GM23338 (cell line): Measurements from ENCODE around the gene LSM3. TPM values are rescaled to one million over a fixed set of nuclear protein-coding genes. Genes with fewer than 3 reads are reported as not detected.

Experiments used
- ATAC-seq: fragments of 200-7000 bp; cut with Tn5 transposase; 3 replicates; pipeline ENCODE4 v1.9.1; 2020
- DNase-seq: peaks from one replicate; pipeline ENCODE4 v3.0.0-alpha.2; 2015; ENCODE audit warnings: low spot score
- H2AFZ ChIP-seq: fragments of 200-600 bp; sonication (generic); 2 replicates; pipeline ENCODE4 v1.8.0; 2016; ENCODE audit warnings: antibody characterized with exemption, mild to moderate bottlenecking, moderate library complexity
- H3F3A ChIP-seq: fragments of 200-600 bp; sonication (generic); replicated peaks from 2 replicates; pipeline ENCODE4 v1.8.0; 2017; ENCODE audit warnings: antibody characterized with exemption, mixed run types, low read depth
- H3K27ac ChIP-seq: fragments of 200-600 bp; sonication (generic); 2 replicates; pipeline ENCODE4 v1.6.1; 2016; ENCODE audit warnings: low read depth
- H3K27me3 ChIP-seq: fragments of 200-600 bp; sonication (generic); 2 replicates; pipeline ENCODE4 v1.8.0; 2016; ENCODE audit warnings: mild to moderate bottlenecking, mixed run types, moderate library complexity; ENCODE audit not compliant: insufficient read depth
- H3K36me3 ChIP-seq: fragments of 200-600 bp; sonication (generic); 2 replicates; pipeline ENCODE4 v1.8.0; 2016; ENCODE audit warnings: mild to moderate bottlenecking; ENCODE audit not compliant: insufficient read depth
- H3K4me1 ChIP-seq: fragments of 200-600 bp; sonication (generic); 2 replicates; pipeline ENCODE4 v1.8.0; 2016; ENCODE audit warnings: mild to moderate bottlenecking, moderate library complexity; ENCODE audit not compliant: insufficient read depth
- H3K4me2 ChIP-seq: fragments of 200-600 bp; sonication (generic); 2 replicates; pipeline ENCODE4 v1.7.1; 2017; ENCODE audit warnings: mixed run types
- H3K4me3 ChIP-seq: fragments of 200-600 bp; sonication (generic); 2 replicates; pipeline ENCODE4 v1.6.1; 2016; ENCODE audit warnings: mixed run types
- H3K79me2 ChIP-seq: fragments of 200-600 bp; sonication (generic); replicated peaks from 2 replicates; pipeline ENCODE4 v1.8.0; 2017; ENCODE audit warnings: mild to moderate bottlenecking; ENCODE audit not compliant: insufficient read depth
- H3K9me2 ChIP-seq: fragments of 200-600 bp; sonication (generic); 2 replicates; pipeline ENCODE4 v1.8.0; 2017; ENCODE audit not compliant: insufficient read depth
- H4K20me1 ChIP-seq: fragments of 200-600 bp; sonication (generic); replicated peaks from 2 replicates; pipeline ENCODE4 v1.8.0; 2017; ENCODE audit warnings: mild to moderate bottlenecking; ENCODE audit not compliant: insufficient read depth
- H3K27ac Mint-ChIP-seq: 2 replicates; pipeline ENCODE4 v1.8.0; 2020; ENCODE audit warnings: inconsistent platforms, mild to moderate bottlenecking, moderate library complexity, mixed read lengths
- H3K27me3 Mint-ChIP-seq: 3 replicates; pipeline ENCODE4 v1.8.0; 2022; ENCODE audit warnings: low read depth, mild to moderate bottlenecking, moderate library complexity, mixed read lengths, inconsistent platforms; ENCODE audit not compliant: insufficient read depth, poor library complexity
- H3K36me3 Mint-ChIP-seq: 3 replicates; pipeline ENCODE4 v1.8.0; 2021; ENCODE audit warnings: low read depth, mild to moderate bottlenecking, inconsistent platforms, moderate library complexity, mixed read lengths
- H3K4me1 Mint-ChIP-seq: 3 replicates; pipeline ENCODE4 v1.8.0; 2020; ENCODE audit warnings: mild to moderate bottlenecking, inconsistent platforms, mixed read lengths
- H3K4me3 Mint-ChIP-seq: 3 replicates; pipeline ENCODE4 v1.8.0; 2021; ENCODE audit warnings: moderate library complexity, mild to moderate bottlenecking, inconsistent platforms, mixed read lengths
- H3K9me3 Mint-ChIP-seq: 3 replicates; pipeline ENCODE4 v1.8.0; 2020; ENCODE audit warnings: moderate library complexity, mild to moderate bottlenecking, inconsistent platforms, mixed read lengths
- CREB1 ChIP-seq: fragments of 250-450 bp; sonication (Bioruptor Pico); IDR thresholded peaks from 2 replicates; pipeline ENCODE4 v1.5.0; 2020; ENCODE audit warnings: low read depth, mild to moderate bottlenecking, moderate library complexity
- EZH2 ChIP-seq: fragments of 200-600 bp; sonication (generic); IDR thresholded peaks from one replicate; pipeline ENCODE4 v1.8.0; 2017; ENCODE audit warnings: antibody characterized with exemption, mild to moderate bottlenecking, low read depth; ENCODE audit not compliant: unreplicated experiment
- EZH2phosphoT487 ChIP-seq: fragments of 200-600 bp; sonication (generic); IDR thresholded peaks from one replicate; pipeline ENCODE4 v1.8.1; 2018; ENCODE audit warnings: antibody characterized with exemption; ENCODE audit not compliant: unreplicated experiment
- JUNB ChIP-seq: IDR thresholded peaks from one replicate; pipeline ENCODE4 v1.6.1; 2016; ENCODE audit warnings: antibody characterized with exemption; ENCODE audit not compliant: unreplicated experiment
- NANOG ChIP-seq: IDR thresholded peaks from 2 replicates; pipeline ENCODE4 v1.6.1; 2016; ENCODE audit warnings: antibody characterized with exemption, borderline replicate concordance
- STAT1 ChIP-seq: IDR thresholded peaks from one replicate; pipeline ENCODE4 v1.6.1; 2016; ENCODE audit warnings: antibody characterized with exemption; ENCODE audit not compliant: unreplicated experiment
- ZNF114 ChIP-seq: fragments of 250-450 bp; sonication (Bioruptor Pico); IDR thresholded peaks from 2 replicates; pipeline ENCODE4 v1.5.0; 2020; ENCODE audit warnings: mild to moderate bottlenecking, moderate library complexity
- ZNF331 ChIP-seq: fragments of 250-450 bp; sonication (Bioruptor Pico); IDR thresholded peaks from 2 replicates; pipeline ENCODE4 v1.5.0; 2020; ENCODE audit warnings: low read depth, mild to moderate bottlenecking, moderate library complexity
- polyA plus RNA-seq: library from polyadenylated mRNA; unstranded; fragments of >200 nt; fragmentation: Nextera tagmentation; extraction: Ambion mirVana; gene quantifications from 2 replicates; pipeline ENCODE4 v1.2.1, GENCODE V29; 2016
- total RNA-seq: library from RNA; depleted of rRNA; stranded (reverse); fragments of >200 nt; shearing (Covaris generic); gene quantifications from 2 replicates; pipeline ENCODE4 v1.2.3, GENCODE V29; 2014
- TF ChIP-seq, protein P1 (sequence below), 2 experiments: fragments of 200-600 bp in 1 of 2; sonication (generic) in 1 of 2; conservative IDR thresholded peaks; 2 replicates each; pipeline versions ENCODE4 v1.5.1 to v1.6.1; 2016 to 2017; ENCODE audit warnings: antibody characterized with exemption in 2 of 2, low read depth in 2 of 2, mild to moderate bottlenecking in 2 of 2, moderate library complexity in 1 of 2
- TF ChIP-seq, protein P2 (sequence below): fragments of 250-450 bp; sonication (Bioruptor Pico); IDR thresholded peaks from 2 replicates; pipeline ENCODE4 v1.5.0; 2020; ENCODE audit warnings: mild to moderate bottlenecking, moderate library complexity
- TF ChIP-seq, protein P3 (sequence below): IDR thresholded peaks from one replicate; pipeline ENCODE4 v1.6.1; 2018; ENCODE audit warnings: antibody characterized with exemption; ENCODE audit not compliant: unreplicated experiment

Gene LSM3
- total and polyA plus RNA-seq, 2 experiments from 2014 or later: 20.1 to 71.5 TPM

DNA sequence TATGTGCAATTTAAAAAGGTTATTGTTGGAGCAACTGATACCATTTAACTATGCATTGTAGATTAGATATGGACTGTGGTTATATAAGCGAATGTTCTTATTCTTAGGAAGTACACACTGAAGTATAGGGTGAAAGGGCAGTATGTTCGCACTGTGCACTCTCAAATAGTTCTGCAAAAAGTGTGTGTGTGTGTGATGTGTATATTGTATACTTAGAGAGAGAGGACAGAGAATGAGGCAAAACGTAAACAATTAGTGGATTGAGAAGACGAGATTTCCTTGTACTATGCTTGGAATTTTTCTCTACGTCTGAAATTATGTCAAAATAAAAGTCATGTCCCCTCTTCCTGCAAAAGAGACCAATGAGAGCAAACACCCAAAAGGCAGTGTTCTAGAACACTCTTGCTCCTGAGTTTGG is 30.4 kb downstream of the LSM3 start:
- H4K20me1 ChIP-seq: no peaks in the 10 kb centered on the region
- H3K79me2 ChIP-seq: no peaks in the 10 kb centered on the region
- Mint-ChIP-seq H3K4me1 (peaks cover 3% of the 10 kb centered on the region; the same call in 1 of the 3 replicates), H3K9me3 (no peaks in the 10 kb centered on the region), H3K27ac (no peak overlapping the region), H3K4me3 (no peak overlapping the region), H3K36me3 (no peaks in the 10 kb centered on the region), H3K27me3 (no peaks in the 10 kb centered on the region)
- H3K9me2 ChIP-seq: no peaks in the 10 kb centered on the region
- ATAC-seq (no peak), DNase-seq (no peak)
- no peak overlapping the region for H2AFZ ChIP-seq
- H3K27me3 ChIP-seq: no peaks in the 10 kb centered on the region
- no peak overlapping the region for H3K4me2 ChIP-seq
- H3F3A ChIP-seq: no peaks in the 10 kb centered on the region
- no peak overlapping the region for H3K27ac ChIP-seq
- TF ChIP-seq STAT1 (no peak), EZH2phosphoT487 (no peak), EZH2 (no peak), JUNB (no peak), ZNF331 (no peak), CREB1 (no peak), NANOG (no peak), ZNF114 (CRISPR knock-in tag) (no peak)
- TF ChIP-seq, protein P1, sequence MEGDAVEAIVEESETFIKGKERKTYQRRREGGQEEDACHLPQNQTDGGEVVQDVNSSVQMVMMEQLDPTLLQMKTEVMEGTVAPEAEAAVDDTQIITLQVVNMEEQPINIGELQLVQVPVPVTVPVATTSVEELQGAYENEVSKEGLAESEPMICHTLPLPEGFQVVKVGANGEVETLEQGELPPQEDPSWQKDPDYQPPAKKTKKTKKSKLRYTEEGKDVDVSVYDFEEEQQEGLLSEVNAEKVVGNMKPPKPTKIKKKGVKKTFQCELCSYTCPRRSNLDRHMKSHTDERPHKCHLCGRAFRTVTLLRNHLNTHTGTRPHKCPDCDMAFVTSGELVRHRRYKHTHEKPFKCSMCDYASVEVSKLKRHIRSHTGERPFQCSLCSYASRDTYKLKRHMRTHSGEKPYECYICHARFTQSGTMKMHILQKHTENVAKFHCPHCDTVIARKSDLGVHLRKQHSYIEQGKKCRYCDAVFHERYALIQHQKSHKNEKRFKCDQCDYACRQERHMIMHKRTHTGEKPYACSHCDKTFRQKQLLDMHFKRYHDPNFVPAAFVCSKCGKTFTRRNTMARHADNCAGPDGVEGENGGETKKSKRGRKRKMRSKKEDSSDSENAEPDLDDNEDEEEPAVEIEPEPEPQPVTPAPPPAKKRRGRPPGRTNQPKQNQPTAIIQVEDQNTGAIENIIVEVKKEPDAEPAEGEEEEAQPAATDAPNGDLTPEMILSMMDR (conservative IDR thresholded peaks at IDR 0.05; ENCODE audit: low read depth in 2 of 2): no peak
- TF ChIP-seq, protein P2, sequence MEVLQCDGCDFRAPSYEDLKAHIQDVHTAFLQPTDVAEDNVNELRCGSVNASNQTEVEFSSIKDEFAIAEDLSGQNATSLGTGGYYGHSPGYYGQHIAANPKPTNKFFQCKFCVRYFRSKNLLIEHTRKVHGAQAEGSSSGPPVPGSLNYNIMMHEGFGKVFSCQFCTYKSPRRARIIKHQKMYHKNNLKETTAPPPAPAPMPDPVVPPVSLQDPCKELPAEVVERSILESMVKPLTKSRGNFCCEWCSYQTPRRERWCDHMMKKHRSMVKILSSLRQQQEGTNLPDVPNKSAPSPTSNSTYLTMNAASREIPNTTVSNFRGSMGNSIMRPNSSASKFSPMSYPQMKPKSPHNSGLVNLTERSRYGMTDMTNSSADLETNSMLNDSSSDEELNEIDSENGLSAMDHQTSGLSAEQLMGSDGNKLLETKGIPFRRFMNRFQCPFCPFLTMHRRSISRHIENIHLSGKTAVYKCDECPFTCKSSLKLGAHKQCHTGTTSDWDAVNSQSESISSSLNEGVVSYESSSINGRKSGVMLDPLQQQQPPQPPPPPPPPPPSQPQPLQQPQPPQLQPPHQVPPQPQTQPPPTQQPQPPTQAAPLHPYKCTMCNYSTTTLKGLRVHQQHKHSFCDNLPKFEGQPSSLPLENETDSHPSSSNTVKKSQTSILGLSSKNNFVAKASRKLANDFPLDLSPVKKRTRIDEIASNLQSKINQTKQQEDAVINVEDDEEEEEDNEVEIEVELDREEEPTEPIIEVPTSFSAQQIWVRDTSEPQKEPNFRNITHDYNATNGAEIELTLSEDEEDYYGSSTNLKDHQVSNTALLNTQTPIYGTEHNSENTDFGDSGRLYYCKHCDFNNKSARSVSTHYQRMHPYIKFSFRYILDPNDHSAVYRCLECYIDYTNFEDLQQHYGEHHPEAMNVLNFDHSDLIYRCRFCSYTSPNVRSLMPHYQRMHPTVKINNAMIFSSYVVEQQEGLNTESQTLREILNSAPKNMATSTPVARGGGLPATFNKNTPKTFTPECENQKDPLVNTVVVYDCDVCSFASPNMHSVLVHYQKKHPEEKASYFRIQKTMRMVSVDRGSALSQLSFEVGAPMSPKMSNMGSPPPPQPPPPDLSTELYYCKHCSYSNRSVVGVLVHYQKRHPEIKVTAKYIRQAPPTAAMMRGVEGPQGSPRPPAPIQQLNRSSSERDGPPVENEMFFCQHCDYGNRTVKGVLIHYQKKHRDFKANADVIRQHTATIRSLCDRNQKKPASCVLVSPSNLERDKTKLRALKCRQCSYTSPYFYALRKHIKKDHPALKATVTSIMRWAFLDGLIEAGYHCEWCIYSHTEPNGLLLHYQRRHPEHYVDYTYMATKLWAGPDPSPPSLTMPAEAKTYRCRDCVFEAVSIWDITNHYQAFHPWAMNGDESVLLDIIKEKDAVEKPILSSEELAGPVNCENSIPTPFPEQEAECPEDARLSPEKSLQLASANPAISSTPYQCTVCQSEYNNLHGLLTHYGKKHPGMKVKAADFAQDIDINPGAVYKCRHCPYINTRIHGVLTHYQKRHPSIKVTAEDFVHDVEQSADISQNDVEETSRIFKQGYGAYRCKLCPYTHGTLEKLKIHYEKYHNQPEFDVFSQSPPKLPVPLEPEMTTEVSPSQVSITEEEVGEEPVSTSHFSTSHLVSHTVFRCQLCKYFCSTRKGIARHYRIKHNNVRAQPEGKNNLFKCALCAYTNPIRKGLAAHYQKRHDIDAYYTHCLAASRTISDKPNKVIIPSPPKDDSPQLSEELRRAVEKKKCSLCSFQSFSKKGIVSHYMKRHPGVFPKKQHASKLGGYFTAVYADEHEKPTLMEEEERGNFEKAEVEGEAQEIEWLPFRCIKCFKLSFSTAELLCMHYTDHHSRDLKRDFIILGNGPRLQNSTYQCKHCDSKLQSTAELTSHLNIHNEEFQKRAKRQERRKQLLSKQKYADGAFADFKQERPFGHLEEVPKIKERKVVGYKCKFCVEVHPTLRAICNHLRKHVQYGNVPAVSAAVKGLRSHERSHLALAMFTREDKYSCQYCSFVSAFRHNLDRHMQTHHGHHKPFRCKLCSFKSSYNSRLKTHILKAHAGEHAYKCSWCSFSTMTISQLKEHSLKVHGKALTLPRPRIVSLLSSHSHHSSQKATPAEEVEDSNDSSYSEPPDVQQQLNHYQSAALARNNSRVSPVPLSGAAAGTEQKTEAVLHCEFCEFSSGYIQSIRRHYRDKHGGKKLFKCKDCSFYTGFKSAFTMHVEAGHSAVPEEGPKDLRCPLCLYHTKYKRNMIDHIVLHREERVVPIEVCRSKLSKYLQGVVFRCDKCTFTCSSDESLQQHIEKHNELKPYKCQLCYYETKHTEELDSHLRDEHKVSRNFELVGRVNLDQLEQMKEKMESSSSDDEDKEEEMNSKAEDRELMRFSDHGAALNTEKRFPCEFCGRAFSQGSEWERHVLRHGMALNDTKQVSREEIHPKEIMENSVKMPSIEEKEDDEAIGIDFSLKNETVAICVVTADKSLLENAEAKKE: no peak
- TF ChIP-seq, protein P3, sequence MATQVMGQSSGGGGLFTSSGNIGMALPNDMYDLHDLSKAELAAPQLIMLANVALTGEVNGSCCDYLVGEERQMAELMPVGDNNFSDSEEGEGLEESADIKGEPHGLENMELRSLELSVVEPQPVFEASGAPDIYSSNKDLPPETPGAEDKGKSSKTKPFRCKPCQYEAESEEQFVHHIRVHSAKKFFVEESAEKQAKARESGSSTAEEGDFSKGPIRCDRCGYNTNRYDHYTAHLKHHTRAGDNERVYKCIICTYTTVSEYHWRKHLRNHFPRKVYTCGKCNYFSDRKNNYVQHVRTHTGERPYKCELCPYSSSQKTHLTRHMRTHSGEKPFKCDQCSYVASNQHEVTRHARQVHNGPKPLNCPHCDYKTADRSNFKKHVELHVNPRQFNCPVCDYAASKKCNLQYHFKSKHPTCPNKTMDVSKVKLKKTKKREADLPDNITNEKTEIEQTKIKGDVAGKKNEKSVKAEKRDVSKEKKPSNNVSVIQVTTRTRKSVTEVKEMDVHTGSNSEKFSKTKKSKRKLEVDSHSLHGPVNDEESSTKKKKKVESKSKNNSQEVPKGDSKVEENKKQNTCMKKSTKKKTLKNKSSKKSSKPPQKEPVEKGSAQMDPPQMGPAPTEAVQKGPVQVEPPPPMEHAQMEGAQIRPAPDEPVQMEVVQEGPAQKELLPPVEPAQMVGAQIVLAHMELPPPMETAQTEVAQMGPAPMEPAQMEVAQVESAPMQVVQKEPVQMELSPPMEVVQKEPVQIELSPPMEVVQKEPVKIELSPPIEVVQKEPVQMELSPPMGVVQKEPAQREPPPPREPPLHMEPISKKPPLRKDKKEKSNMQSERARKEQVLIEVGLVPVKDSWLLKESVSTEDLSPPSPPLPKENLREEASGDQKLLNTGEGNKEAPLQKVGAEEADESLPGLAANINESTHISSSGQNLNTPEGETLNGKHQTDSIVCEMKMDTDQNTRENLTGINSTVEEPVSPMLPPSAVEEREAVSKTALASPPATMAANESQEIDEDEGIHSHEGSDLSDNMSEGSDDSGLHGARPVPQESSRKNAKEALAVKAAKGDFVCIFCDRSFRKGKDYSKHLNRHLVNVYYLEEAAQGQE: no peak
- no peaks in the 10 kb centered on the region; the same call in 1 of the 2 replicates for H3K4me1 ChIP-seq
- H3K4me3 ChIP-seq: no peak overlapping the region
- H3K36me3 ChIP-seq: no peaks in the 10 kb centered on the region
